ENCODE results near the gene INO80C. TPM values are rescaled to one million over a fixed set of nuclear protein-coding genes. Genes with fewer than 3 reads are reported as not detected.

INO80C gene
- total RNA-seq, 1 experiment from 2014 or later, result 51.1 TPM

DNA sequence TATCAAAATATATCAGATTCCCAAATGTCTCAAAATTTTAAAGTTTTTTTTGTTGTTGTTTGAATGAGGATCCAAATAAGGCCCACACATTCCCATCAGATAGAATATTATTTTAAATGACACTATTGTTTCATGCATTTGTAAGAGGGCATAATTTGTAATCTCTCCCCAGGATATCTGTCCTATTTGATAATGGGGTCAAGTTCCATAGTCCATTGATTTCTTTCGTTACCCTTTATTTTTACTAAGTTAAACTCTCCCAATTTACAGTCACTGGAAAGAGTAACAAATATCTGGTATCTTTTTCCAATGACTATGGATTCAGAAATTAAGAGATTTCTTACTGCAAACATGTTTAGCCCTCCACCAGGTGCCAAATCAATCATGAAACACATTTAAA, 32.4 kb downstream of the INO80C start:
- H2BK5ac ChIP-seq (ENCODE audit: insufficient read length, low read length), result no peak overlapping the region
- H3K23me2 ChIP-seq (ENCODE audit: insufficient read length, low read depth, low read length, poor library complexity, severe bottlenecking), result no peaks in the 10 kb centered on the region
- TF ChIP-seq CTCF (conservative IDR thresholded peaks at IDR 0.05), result no peak
- no peak overlapping the region for H3K18ac ChIP-seq (ENCODE audit: insufficient read length, low read depth, low read length)
- no peak overlapping the region for H3T11ph ChIP-seq (ENCODE audit: low read length)
- Mint-ChIP-seq H3K4me1 (peaks cover 0 to 4% of the 10 kb centered on the region in 2 experiments; a peak in 1 of 4 replicates), H3K36me3 (ENCODE audit: insufficient read depth in 1 of 3, low read depth in 3 of 3) (peaks cover 2 to 16% (median 16%) of the 10 kb centered on the region in 3 experiments; a peak in 5 of 7 replicates), H3K4me3 (no peak overlapping the region), H3K9me3 (no peaks in the 10 kb centered on the region), H3K27ac (no peak overlapping the region), H3K27me3 (ENCODE audit: low read depth) (no peaks in the 10 kb centered on the region; the same call in 1 of the 2 replicates)
- H2BK120ac ChIP-seq (ENCODE audit: low read depth, low read length, poor library complexity, severe bottlenecking), result no peak overlapping the region
- H4K8ac ChIP-seq (replicated peaks; ENCODE audit: insufficient read length, low read depth, low read length), result no peak overlapping the region
- H3K27me3 ChIP-seq (ENCODE audit: insufficient read depth, low read length), result no peaks in the 10 kb centered on the region
- H4K91ac ChIP-seq (ENCODE audit: insufficient read length, low read depth, low read length), result no peak overlapping the region
- H3K9me3 ChIP-seq (ENCODE audit: control insufficient read depth, low read depth, low read length), result no peaks in the 10 kb centered on the region
- H3K4me1 ChIP-seq (ENCODE audit: insufficient read depth, low read length), result no peaks in the 10 kb centered on the region
- no peaks in the 10 kb centered on the region for H3K79me1 ChIP-seq (ENCODE audit: insufficient read depth, low read depth, low read length, poor library complexity, severe bottlenecking)
- H4K5ac ChIP-seq (ENCODE audit: insufficient read length, low read depth, low read length), result no peak overlapping the region
- no peak overlapping the region for H2BK15ac ChIP-seq (ENCODE audit: low read depth, low read length)
- no peak overlapping the region for H2AK5ac ChIP-seq (ENCODE audit: insufficient read length, low read length)
- no peak overlapping the region for H3K23ac ChIP-seq (ENCODE audit: insufficient read length, low read depth, low read length)
- no peak for DNase-seq
- H3K14ac ChIP-seq (ENCODE audit: insufficient read depth, low read length), result no peak overlapping the region
- H3K4me2 ChIP-seq (ENCODE audit: insufficient read depth, insufficient read length, low read length), result no peak overlapping the region
- no peaks in the 10 kb centered on the region for H3K79me2 ChIP-seq (ENCODE audit: insufficient read depth, low read length)
- H3K27ac ChIP-seq (ENCODE audit: insufficient read length, low read depth, low read length), result no peak overlapping the region
- H3K4ac ChIP-seq (ENCODE audit: low read depth, low read length), result no peak overlapping the region
- H3K9ac ChIP-seq (ENCODE audit: extremely low read depth, insufficient read length, low read length), result no peak overlapping the region
- no peak overlapping the region for H2BK12ac ChIP-seq (ENCODE audit: insufficient read length, low read depth, low read length)
- no CpG with 5 or more reads among the region's 1 CpG for WGBS (ENCODE audit: extremely low coverage, insufficient read length, low lambda C conversion rate)
- H4K20me1 ChIP-seq (ENCODE audit: control insufficient read depth, insufficient read depth, insufficient read length), result no peaks in the 10 kb centered on the region
- no peak overlapping the region for H2AFZ ChIP-seq (ENCODE audit: low read length)
- no peak overlapping the region for H3K56ac ChIP-seq (ENCODE audit: insufficient read length, low read depth, low read length)
- H2BK20ac ChIP-seq (ENCODE audit: low read depth, low read length, poor library complexity, severe bottlenecking), result no peak overlapping the region
